ENCODE data around the gene SLX4IP.
A peak's percentile ranks its signal among the peaks of the same experiment; 100 is the strongest.

The SLX4IP gene

GRCh38 chr20:10513931-10514575 is 78.9 kb downstream of the SLX4IP start:
- Histone ChIP-seq H3K27me3 (ENCODE audit: insufficient read depth, poor library complexity, severe bottlenecking) (no peaks in the 10 kb centered on the region), H3K27ac (replicated peaks) (peak overlapping the region; percentile 86), H3K4me3 (replicated peaks; ENCODE audit: insufficient read depth, low read length) (no peak overlapping the region)
- DNase-seq (ENCODE audit: low read depth in 1 of 2, low spot score in 1 of 2), result no peak
- no peak for TF ChIP-seq CTCF (IDR thresholded peaks at IDR 0.05; ENCODE audit: insufficient read depth, low read length)
- TF ChIP-seq POLR2AphosphoS5 (IDR thresholded peaks at IDR 0.05; ENCODE audit: low read depth), result no peak
- no peak for TF ChIP-seq REST (IDR thresholded peaks at IDR 0.05; ENCODE audit: insufficient replicate concordance, low read depth)
- TF ChIP-seq SPI1 (IDR thresholded peaks at IDR 0.05; ENCODE audit: borderline replicate concordance, low read depth), result no peak
- TF ChIP-seq GABPA (IDR thresholded peaks at IDR 0.05; ENCODE audit: low read depth), result no peak

DNA sequence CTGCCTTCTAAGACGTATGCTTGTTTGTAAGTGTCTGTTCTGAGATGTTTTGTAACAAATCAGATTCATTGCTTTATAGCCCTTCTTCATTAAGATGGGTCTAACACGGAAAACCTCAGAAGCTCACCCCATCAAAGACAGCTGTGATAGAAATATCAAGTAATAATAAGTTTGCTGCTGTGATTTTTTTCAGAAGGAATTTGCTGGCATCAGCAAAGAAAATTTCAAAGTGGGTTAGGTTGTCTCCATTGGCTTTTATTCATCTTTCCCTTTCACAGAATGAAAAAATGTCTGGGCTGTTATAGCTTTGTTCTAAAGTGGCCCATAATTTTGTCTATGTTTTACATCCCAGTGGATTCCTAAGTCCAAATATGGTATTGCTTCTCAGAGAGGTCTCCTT is 81.4 kb downstream of the SLX4IP start:
- DNase-seq (ENCODE audit: low read depth in 1 of 2, low spot score in 1 of 2), result no peak
- Histone ChIP-seq H3K27me3 (ENCODE audit: insufficient read depth, poor library complexity, severe bottlenecking) (no peaks in the 10 kb centered on the region), H3K27ac (replicated peaks) (no peak overlapping the region; the same call in 1 of the 2 replicates), H3K4me3 (replicated peaks; ENCODE audit: insufficient read depth, low read length) (no peak overlapping the region)
- no peak for TF ChIP-seq REST (IDR thresholded peaks at IDR 0.05; ENCODE audit: insufficient replicate concordance, low read depth)
- TF ChIP-seq CTCF (IDR thresholded peaks at IDR 0.05; ENCODE audit: insufficient read depth, low read length), result no peak
- no peak for TF ChIP-seq SPI1 (IDR thresholded peaks at IDR 0.05; ENCODE audit: borderline replicate concordance, low read depth)

DNA sequence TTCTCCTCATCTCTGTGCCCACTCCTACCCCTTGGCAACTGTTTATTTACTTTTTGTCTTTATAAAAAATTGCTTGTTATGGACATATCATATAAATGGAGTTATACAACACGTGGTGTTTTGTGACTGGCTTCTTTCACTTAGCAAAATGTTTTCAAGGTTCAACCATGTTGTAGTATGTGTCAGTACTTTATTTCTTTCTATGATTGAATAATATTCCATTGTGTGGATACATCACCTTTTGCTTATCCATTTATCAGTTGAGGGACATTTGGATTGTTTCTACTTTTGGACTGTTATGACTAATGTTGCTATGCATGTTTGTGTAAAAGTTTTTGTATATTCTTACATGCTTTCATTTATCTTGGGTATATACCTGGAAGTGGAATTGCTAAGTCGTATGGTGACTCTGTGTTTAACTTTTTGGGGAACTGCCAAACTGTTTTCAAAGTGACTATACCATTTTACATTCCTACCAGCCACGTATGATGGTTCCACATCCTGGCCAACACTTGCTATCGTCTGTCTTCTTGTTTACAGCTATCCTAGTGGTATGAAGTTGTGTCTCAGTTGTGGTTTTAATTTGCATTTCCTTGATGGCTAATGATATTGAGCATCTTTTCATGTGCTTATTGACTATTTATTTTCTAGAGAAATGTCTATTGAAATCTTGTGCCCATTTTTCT is 84.4 kb downstream of the SLX4IP start:
- Histone ChIP-seq H3K27me3 (ENCODE audit: insufficient read depth, poor library complexity, severe bottlenecking) (no peaks in the 10 kb centered on the region), H3K27ac (replicated peaks) (no peak overlapping the region)

More for the DNA sequence above, 84.4 kb downstream of the SLX4IP start:
- no peak for DNase-seq (ENCODE audit: low read depth in 1 of 2, low spot score in 1 of 2)
- H3K4me3 ChIP-seq (replicated peaks; ENCODE audit: insufficient read depth, low read length), result no peak overlapping the region
- peak; percentile 19; the same call in 1 of the 2 replicates for TF ChIP-seq SPI1 (IDR thresholded peaks at IDR 0.05; ENCODE audit: borderline replicate concordance, low read depth)
- TF ChIP-seq CTCF (IDR thresholded peaks at IDR 0.05; ENCODE audit: insufficient read depth, low read length), result no peak
